AG09309 (cell line): Measurements from ENCODE around the gene RAD17.
A peak's percentile ranks its signal among the peaks of the same experiment; 100 is the strongest.
"Not testable (repeated sequence)": the region's sequence is repeated elsewhere in the genome, so short reads cannot be mapped to it uniquely, and the experiment has no call there.

Experiments
- DNase-seq: peaks from one replicate; pipeline ENCODE4 v3.0.0-alpha.2; 2010; ENCODE audit warnings: low read depth
- H3K4me3 ChIP-seq: 2 replicates; pipeline ENCODE4 v1.5.1; 2011; ENCODE audit warnings: mild to moderate bottlenecking, low read depth, low read length, moderate library complexity; ENCODE audit not compliant: control insufficient read depth
- TF ChIP-seq, protein P1 (sequence below): IDR thresholded peaks from 2 replicates; pipeline ENCODE4 v1.5.1; 2011; ENCODE audit warnings: mild to moderate bottlenecking, low read depth, low read length, inconsistent platforms; ENCODE audit not compliant: insufficient read depth, control insufficient read depth; ENCODE audit errors: missing control alignments

Gene RAD17

DNA sequence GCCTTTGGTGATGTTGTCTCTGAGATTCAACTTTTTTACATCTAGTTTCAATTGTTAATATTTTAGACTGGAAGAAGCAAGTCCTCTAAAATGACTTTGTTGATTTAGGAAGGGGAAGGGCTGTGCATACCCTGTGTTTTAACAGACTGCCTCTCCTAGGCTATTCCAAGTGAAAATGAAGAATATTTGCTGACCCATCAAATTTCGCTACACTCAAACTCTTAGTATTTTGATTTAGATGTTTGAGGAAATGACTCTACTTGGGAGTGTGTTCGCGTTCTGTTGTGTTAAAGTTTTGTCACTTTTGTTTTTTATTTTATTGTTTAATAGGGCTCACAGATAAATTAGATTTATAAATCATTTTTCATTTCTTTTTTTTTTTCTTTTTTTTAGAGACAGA lies 48.9 kb downstream of the RAD17 start:
- DNase-seq = no peak
- TF ChIP-seq, protein P1, sequence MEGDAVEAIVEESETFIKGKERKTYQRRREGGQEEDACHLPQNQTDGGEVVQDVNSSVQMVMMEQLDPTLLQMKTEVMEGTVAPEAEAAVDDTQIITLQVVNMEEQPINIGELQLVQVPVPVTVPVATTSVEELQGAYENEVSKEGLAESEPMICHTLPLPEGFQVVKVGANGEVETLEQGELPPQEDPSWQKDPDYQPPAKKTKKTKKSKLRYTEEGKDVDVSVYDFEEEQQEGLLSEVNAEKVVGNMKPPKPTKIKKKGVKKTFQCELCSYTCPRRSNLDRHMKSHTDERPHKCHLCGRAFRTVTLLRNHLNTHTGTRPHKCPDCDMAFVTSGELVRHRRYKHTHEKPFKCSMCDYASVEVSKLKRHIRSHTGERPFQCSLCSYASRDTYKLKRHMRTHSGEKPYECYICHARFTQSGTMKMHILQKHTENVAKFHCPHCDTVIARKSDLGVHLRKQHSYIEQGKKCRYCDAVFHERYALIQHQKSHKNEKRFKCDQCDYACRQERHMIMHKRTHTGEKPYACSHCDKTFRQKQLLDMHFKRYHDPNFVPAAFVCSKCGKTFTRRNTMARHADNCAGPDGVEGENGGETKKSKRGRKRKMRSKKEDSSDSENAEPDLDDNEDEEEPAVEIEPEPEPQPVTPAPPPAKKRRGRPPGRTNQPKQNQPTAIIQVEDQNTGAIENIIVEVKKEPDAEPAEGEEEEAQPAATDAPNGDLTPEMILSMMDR = no peak
- no peak overlapping the region for H3K4me3 ChIP-seq

DNA sequence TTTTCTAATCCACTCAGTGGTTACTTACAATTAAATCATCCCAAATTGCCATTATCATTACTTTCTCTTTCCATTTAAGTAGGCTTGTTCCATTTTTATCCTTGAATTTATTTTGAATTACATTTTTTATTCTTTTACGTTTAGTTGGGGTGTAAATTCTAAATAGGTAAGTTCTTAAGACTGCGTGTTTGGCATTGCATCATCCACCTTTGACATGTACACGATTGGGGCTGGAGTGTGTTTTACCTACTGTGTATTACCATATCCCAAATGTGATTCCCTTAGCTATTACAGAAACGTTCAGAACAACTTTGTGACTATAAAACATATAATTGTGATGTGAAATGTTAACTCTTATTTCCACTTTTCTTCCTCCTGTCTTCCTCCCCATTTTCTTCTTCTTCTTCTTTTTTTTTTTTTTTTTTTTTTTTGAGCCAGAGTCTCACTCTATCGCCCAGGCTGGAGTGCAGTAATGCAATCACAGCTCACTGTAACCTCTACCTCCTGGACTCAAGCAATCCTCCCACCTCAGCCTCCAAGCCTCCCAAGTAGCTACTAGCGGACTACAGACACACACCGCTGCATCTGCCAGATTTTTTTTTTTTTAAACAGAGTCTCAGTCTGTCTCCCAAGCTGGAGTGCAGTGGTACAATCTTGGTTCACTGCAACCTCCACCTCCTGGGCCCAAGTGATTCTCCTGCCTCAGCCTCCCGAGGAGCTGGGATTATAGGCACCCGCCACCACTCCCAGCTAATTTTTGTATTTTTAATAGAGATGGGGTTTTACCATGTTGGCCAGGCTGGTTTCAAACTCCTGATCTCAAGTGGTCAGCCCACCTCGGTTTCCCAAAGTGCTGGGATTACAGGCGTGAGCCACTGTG lies 62.0 kb downstream of the RAD17 start:
- H3K4me3 ChIP-seq = no peak overlapping the region
- TF ChIP-seq, protein P1 = no peak
- DNase-seq = no peak

DNA sequence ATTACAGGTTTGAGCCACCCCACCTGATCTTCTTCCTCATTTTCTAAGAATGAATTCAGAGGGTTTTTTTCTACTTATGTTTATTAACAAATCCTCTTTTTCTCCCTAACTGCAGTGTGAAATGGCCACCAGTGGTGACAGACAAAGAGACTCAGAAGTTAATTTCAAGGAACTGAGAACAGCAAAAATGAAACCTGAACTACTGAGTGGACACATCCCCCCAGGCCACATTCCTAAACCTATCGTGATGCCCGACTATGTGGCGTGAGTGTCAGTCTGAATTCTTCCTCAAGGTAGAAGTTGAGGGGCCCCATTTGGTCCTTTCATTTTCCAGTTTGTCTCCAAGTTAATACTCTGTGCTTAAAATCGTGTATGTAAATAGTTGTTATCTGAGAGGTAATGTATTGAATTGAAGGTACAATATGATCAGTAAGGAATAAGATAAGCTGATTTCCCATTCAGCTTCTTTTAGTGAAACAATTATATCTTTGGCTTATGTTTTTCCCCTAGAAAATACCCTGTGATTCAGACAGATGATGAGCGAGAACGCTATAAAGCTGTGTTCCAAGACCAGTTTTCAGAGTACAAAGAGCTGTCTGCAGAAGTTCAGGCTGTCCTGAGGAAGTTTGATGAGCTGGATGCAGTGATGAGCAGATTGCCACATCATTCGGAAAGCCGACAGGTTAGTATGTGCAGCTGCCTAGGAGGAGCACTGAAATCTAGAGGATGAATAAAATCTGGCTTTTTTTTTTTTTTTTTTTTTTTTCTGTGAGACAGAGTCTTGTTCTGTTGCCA lies 63.0 kb downstream of the RAD17 start:
- no peak for DNase-seq
- TF ChIP-seq, protein P1 = no peak
- no peak overlapping the region for H3K4me3 ChIP-seq

DNA sequence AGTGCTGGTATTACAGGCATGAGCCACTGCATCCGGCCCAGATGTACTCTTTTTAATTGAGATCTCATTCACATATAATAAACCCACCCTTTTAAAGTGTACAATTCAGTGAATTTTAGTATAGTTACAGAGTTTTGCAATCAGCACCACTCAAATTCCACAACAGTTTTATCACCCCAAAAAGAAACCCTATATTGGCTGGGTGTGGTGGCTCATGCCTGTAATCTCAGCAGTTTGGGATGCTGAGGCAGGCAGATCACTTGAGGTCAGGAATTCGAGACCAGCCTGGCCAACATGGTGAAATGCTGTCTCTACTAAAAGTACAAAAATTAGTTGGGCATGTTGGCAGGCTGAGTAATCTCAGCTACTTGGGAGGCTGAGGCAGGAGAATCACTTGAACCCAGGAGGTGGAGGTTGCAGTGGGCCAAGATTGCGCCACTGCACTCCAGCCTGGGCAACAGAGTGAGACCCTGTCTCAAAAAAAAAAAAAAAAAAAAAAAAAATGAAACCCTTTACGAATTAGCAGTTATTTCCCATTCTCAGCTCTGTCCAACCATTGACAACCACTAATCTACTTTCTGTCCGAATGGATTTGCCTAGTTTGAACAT lies 65.8 kb downstream of the RAD17 start:
- peak; percentile 29 for DNase-seq
- H3K4me3 ChIP-seq = not testable (repeated sequence)

DNA sequence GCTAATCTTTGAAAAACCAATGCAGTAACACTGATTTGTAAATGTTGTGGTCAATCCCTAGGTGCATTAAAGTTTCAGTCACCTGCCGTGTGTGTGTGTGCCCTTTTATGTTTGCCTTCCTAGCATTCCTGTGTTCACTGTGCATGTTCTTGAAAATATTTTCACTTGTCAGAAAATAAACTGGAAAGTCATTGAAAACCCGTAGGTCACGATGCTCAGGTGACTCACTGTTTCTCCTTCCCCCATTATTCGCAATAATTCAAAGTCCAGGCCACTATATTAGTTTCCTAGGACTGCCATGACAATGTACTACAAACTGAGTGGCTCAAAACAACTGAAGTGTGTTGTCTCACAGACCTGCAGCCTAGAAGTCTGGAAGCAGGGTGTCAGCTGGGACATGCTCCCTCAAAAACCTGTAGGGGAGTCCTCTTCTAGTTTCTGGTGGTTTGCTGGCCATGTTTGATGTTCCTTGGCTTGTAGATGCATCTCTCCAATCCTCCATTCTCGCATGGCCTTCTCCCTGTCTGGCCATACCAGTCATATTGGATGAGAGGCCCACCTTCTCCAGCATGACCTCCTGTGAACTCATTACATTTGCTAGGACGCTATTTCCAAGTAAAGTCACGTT lies 74.6 kb downstream of the RAD17 start:
- H3K4me3 ChIP-seq = no peak overlapping the region
- TF ChIP-seq, protein P1 = no peak
- no peak for DNase-seq

DNA sequence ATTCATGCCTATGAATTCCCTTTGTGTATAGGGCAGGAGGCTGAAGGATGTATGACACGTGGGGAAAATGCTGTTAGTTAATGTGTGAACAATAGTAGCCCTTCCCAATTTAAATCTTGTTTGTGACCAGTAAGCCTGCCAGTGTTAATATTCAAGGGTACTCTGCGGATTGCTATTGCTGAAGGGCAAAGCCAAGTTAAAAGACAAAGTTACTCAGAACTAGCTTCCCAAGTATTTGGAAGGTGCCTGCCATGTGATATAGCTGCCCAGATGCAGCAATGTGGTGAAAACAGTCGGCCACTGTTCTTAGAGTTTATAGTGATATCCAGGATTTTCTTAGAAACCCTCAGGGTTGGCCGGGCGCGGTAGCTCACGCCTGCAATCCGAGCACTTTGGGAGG lies 79.9 kb downstream of the RAD17 start:
- no peak overlapping the region for H3K4me3 ChIP-seq
- TF ChIP-seq, protein P1 = no peak
- no peak for DNase-seq
